Cardiac fibroblast (primary cell): Measurements from ENCODE around the gene SOHLH1.

ENCODE experiments used
- DNase-seq, 2 donors: peaks; one replicate each; pipeline versions ENCODE4 v3.0.0 to v3.0.0-alpha.2; 2010; ENCODE audit warnings: low read depth in 2 of 2
- H3K4me3 ChIP-seq, 2 donors: replicated peaks in 1 of 2; 1 replicate in 1 of 2; 2 replicates in 1 of 2; pipeline ENCODE4 v1.5.1; 2011; ENCODE audit warnings: low read depth in 2 of 2, low read length in 2 of 2, mild to moderate bottlenecking in 2 of 2, moderate library complexity in 1 of 2
- TF ChIP-seq, protein P1 (sequence below): IDR thresholded peaks from one replicate; pipeline ENCODE4 v1.5.1; 2011; ENCODE audit warnings: low read depth, mild to moderate bottlenecking, low read length, inconsistent platforms

The SOHLH1 gene

DNA sequence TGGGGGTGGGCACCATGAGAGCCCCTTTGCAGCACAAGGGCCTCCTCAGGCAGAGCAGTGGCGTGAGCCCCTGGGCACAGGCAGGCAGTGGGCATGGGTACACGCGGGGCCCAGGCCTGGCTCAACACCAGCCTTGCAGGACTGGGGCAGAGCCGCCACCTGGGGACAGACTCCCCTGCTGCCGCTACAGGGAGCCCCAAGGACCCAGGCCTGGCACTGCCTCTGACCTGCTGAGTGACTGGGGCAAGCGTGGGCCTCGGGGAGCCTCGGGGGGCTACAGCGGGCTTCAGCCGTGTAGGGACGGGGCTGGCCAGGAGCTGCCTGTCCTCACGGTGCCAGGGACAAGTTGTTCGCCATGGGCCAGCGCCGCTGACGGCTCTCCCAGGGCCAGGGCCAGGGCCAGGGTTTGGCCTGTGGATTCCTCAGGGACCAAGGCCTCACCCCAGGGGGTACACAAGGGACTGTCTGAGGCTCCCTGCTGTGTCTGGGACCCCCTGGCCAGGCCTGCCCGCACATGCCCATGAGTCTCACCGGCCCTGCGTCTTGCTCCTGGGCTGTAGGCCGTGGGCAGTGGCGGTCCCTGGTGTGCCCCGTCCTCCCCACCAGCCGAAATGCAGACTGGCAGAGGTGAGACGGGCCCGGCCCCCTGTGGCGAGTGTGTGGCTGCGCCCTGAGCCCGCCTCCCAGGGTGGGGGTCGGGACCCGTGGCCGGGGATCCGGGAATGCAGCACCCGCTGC, 45.2 kb upstream of the SOHLH1 start:
- TF ChIP-seq, protein P1, sequence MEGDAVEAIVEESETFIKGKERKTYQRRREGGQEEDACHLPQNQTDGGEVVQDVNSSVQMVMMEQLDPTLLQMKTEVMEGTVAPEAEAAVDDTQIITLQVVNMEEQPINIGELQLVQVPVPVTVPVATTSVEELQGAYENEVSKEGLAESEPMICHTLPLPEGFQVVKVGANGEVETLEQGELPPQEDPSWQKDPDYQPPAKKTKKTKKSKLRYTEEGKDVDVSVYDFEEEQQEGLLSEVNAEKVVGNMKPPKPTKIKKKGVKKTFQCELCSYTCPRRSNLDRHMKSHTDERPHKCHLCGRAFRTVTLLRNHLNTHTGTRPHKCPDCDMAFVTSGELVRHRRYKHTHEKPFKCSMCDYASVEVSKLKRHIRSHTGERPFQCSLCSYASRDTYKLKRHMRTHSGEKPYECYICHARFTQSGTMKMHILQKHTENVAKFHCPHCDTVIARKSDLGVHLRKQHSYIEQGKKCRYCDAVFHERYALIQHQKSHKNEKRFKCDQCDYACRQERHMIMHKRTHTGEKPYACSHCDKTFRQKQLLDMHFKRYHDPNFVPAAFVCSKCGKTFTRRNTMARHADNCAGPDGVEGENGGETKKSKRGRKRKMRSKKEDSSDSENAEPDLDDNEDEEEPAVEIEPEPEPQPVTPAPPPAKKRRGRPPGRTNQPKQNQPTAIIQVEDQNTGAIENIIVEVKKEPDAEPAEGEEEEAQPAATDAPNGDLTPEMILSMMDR, result no peak
- H3K4me3 ChIP-seq, result no peak overlapping the region
- DNase-seq, result no peak

DNA sequence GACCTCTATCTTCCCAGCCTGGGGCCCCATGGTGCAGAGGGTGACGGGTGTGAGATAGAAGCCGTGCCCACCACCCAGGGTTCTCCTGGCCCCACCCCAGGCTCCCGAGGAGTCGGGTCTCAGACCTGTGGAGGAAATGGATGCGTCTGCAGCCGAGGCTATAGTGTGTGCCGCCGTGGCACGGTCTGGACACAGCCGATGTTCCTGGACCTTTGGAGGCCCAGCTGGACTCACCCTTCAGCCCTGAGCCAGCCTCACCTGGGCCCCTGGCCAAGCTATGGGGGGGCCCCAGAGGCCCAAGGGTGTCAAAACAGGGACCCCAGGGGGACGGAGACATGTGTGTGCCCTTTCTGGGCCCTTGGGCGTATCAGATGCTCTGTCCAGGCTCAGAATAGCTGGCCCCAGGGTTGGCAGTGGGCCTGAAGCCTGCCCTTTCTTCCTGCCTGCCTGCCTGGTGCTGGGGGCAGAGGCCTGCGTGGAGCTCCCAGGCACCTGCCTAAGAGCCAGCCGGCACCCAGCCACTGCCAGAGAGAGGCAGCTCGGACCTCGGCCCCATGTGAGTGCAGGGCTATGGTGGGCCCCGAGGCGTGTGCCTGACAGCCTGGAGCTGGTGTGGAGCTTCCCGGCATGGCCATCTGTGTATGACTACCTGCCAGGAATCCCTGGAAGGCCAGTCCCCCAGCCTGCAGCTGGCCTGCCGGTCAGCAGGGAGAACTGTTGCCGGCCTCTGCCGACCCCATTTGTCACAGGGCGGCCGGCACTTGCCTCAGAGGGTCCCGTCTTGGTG, 44.5 kb upstream of the SOHLH1 start:
- no peak for DNase-seq
- no peak overlapping the region for H3K4me3 ChIP-seq
- TF ChIP-seq, protein P1, result no peak

DNA sequence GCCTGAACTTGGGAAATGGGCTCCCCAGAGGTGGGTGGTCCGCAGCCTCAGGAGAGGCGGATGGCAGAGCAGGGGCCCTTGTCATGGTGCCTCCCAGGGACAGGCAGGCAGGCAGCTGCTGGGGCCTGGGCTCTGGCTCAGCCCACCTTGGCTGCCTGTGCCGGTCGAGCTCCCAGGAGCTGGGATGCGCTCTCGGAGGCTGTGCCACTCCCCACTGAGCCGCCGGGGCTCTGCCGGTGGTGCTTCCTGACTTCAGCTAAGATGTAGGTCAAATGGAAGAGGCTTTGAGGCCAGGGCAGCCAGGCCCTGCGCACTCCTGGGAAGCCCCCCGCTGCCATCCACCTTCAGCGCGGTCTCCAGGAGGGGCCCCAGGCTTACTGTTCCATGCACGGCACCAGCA, 43.7 kb upstream of the SOHLH1 start:
- no peak for DNase-seq
- no peak overlapping the region for H3K4me3 ChIP-seq
- TF ChIP-seq, protein P1, result no peak

DNA sequence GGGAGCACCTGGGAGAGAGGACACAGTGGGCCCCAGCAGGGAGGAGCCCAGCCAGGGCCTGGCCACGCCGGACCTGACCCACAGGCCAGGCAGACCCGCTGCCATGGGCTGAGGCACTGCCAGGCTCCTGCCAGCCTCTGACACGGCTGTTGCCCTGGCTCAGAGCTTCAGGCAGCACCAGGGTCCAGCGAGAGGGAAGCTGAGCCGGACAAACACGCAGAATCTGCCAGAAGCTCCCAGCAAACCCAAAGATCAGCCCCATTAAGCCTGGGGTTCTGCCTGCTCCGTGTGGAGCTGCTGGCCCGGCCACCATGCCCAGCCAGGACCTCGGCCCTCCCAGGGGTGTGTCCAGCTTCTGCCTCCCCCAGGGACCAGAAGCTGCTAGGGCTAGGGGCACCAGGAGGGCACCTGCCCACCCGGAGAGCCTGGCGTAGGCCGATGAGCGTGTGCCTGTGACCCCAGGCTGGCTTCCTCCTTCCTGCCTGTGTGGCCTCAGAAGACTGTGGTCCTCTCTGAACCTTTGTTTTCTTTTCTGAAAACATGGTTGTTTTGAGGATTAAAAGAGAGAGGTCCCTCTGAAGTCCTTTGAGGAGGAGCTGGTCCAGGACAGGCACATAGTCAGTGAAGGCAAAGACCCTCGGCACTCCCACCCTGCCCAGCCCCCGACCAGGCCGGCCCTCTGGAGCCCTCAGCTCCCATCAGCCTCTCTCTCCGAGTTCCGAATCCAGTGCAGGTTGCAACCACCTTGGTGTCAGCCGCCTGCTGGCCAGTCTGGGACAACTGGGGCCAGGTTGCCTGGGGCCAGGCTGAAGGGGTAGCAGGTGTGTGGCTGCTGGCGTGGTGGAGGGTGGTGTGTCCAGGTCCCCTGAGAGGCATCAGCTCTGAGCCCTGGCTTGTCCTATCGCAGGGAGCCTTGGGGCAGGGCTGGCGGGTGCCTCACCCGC, 42.3 kb upstream of the SOHLH1 start:
- no peak for DNase-seq
- TF ChIP-seq, protein P1, result no peak
- no peak overlapping the region for H3K4me3 ChIP-seq

DNA sequence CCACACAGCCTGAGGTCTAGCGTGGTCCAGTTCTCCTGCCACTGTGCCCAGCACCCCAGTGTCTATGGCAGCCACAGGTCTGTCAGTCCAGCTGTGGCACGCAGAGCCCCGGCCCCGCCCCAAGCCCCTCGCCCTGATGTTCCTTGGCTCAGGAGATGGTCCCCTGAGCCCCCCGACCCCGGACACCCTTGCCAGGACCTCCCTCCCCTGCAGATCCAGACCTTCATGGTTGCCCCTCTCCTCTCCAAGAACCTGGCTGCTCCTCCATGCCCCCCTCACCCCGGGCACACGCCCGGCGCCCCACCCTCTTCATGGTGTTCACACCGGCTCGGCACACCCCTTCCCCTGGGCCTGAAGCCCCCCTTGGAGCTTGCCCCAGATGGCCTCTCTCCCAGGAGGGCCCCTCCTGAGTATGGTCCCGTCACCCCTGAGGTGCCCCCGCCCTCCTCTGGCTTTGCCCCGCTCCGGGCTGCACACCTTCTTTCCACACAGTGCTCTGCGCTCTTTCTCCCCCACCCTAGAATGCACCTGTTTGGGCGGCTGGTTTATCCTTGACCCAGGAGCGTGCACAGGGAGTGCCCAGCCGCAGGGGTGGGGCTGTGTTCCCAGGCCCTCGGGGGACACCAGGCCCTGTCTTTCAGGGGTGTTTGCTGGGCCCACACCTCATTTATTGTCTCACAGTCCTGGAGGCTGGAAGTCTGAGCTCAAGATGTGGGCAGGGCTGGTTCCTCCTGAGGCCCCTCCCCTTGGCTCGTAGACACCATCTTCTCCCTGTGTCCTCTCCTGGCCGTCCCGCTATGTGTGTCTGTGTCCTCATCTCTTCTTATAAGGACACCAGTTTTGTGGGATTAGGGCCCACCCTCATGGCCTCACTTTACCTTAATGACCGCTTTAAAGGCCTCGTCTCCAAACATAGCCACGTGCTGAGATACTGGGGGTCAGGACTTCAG, 40.3 kb upstream of the SOHLH1 start:
- no peak for DNase-seq
- TF ChIP-seq, protein P1, result no peak
- no peak overlapping the region for H3K4me3 ChIP-seq
